Coronary artery (tissue), 2 donors: Measurements from ENCODE around the gene OLIG1.

Experiments
- DNase-seq: peaks from one replicate; pipeline ENCODE4 v3.0.0-alpha.2; 2017; ENCODE audit warnings: low spot score
- H3K27ac ChIP-seq, 2 donors: fragments of 200-600 bp; sonication (generic); one replicate each; pipeline ENCODE4 v1.5.1; 2016 to 2019
- H3K4me3 ChIP-seq: fragments of 200-600 bp; sonication (generic); 2 replicates; pipeline ENCODE4 v1.5.1; 2016; ENCODE audit warnings: mild to moderate bottlenecking, moderate library complexity
- TF ChIP-seq, protein P1 (sequence below): fragments of 200-600 bp; sonication (generic); IDR thresholded peaks from one replicate; pipeline ENCODE4 v1.5.1; 2019; ENCODE audit warnings: antibody characterized with exemption

The OLIG1 gene

GRCh38 chr21:33031152-33031911 is 38.6 kb upstream of the OLIG1 start:
- DNase-seq: no peak
- H3K4me3 ChIP-seq: no peak overlapping the region
- H3K27ac ChIP-seq: no peak overlapping the region
- TF ChIP-seq, protein P1, sequence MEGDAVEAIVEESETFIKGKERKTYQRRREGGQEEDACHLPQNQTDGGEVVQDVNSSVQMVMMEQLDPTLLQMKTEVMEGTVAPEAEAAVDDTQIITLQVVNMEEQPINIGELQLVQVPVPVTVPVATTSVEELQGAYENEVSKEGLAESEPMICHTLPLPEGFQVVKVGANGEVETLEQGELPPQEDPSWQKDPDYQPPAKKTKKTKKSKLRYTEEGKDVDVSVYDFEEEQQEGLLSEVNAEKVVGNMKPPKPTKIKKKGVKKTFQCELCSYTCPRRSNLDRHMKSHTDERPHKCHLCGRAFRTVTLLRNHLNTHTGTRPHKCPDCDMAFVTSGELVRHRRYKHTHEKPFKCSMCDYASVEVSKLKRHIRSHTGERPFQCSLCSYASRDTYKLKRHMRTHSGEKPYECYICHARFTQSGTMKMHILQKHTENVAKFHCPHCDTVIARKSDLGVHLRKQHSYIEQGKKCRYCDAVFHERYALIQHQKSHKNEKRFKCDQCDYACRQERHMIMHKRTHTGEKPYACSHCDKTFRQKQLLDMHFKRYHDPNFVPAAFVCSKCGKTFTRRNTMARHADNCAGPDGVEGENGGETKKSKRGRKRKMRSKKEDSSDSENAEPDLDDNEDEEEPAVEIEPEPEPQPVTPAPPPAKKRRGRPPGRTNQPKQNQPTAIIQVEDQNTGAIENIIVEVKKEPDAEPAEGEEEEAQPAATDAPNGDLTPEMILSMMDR: no peak

GRCh38 chr21:33032434-33033047 is 37.4 kb upstream of the OLIG1 start:
- H3K27ac ChIP-seq: no peak overlapping the region
- no peak overlapping the region for H3K4me3 ChIP-seq
- DNase-seq: no peak
- TF ChIP-seq, protein P1: no peak

DNA sequence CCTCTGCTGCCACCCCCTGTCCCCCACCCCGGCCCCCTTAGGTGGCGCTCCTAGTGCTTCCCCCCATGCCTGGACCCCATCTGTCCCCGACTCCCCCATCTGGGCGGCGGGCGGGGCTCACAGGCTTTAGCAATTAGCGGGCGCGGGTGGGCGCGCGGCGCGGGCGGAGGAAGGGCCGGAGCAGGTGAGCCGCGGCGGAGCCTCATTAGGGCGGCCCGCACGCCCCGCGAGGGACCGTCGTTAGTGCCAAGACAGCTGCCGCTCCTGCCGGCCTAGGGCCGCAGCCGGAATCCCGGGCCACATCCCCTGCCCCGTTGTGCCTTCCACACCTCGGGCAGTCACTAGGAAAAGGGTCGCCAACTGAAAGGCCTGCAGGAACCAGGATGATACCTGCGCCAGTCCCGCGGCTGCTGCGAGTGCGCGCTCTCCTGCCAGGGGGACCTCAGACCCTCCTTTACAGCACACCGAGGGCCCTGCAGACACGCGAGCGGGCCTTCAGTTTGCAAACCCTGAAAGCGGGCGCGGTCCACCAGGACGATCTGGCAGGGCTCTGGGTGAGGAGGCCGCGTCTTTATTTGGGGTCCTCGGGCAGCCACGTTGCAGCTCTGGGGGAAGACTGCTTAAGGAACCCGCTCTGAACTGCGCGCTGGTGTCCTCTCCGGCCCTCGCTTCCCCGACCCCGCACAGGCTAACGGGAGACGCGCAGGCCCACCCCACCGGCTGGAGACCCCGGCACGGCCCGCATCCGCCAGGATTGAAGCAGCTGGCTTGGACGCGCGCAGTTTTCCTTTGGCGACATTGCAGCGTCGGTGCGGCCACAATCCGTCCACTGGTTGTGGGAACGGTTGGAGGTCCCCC is 36.6 kb upstream of the OLIG1 start:
- TF ChIP-seq, protein P1: no peak
- no peak for DNase-seq

GRCh38 chr21:33033961-33034413 is 36.0 kb upstream of the OLIG1 start:
- H3K4me3 ChIP-seq: no peak overlapping the region
- TF ChIP-seq, protein P1: no peak
- DNase-seq: no peak
- no peak overlapping the region for H3K27ac ChIP-seq

More for the DNA sequence above, 36.6 kb upstream of the OLIG1 start:
- no peak overlapping the region for H3K4me3 ChIP-seq
- H3K27ac ChIP-seq: no peak overlapping the region

DNA sequence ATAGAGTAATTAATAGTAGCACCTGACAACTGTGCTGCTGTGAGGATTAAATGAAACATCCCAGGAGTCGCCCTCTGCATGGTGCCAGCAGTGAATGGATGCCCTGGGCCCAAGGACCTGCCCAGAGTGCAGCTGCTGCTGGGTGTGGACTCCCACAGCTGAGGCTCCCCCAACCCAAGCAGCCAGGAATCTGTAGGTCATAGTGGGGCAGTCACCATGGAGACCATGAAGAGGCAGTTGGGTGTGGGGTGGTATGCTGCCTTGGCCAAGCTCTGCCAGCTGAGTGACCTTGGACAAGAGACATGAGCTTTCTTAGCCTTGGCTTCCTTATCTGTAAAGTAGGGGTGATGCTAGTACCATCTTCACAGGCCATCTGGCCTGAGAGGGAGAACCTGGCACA is 34.8 kb upstream of the OLIG1 start:
- TF ChIP-seq, protein P1: no peak
- H3K4me3 ChIP-seq: no peak overlapping the region
- no peak for DNase-seq
- H3K27ac ChIP-seq: no peak overlapping the region

- H3K27ac ChIP-seq: no peak overlapping the region
- H3K4me3 ChIP-seq: no peak overlapping the region
- TF ChIP-seq, protein P1: no peak
- no peak for DNase-seq
These were observed 33.3 kb upstream of the OLIG1 start for GRCh38 chr21:33036430-33037162.
